GM18499 (cell line): ENCODE data around the gene PTPRN2.
"Not testable (repeated sequence)": the region's sequence is repeated elsewhere in the genome, so short reads cannot be mapped to it uniquely, and the experiment has no call there.

Experiments used
- ATAC-seq: cut with Tn5 transposase; IDR thresholded peaks from one replicate; pipeline ENCODE4 v1.9.1; 2021; ENCODE audit warnings: moderate number of reproducible peaks; ENCODE audit not compliant: insufficient read depth, unreplicated experiment

Gene PTPRN2

GRCh38 chr7:157568770-157569584 lies 1018.6 kb downstream of the PTPRN2 start:
- no peak for ATAC-seq

GRCh38 chr7:157568106-157568769 lies 1019.4 kb downstream of the PTPRN2 start:
- no peak for ATAC-seq

- no peak for ATAC-seq
Measured at GRCh38 chr7:157567666-157568065, 1020.0 kb downstream of the PTPRN2 start.

GRCh38 chr7:157566631-157567006 lies 1021.0 kb downstream of the PTPRN2 start:
- no peak for ATAC-seq

- no peak for ATAC-seq
Measured at GRCh38 chr7:157565981-157566630, 1021.5 kb downstream of the PTPRN2 start.

GRCh38 chr7:157565201-157565626 lies 1022.4 kb downstream of the PTPRN2 start:
- ATAC-seq, result no peak

GRCh38 chr7:157564517-157565177 lies 1023.0 kb downstream of the PTPRN2 start:
- ATAC-seq, result no peak

- not testable (repeated sequence) for ATAC-seq
Measured at GRCh38 chr7:157563467-157564135, 1024.0 kb downstream of the PTPRN2 start.

- ATAC-seq, result not testable (repeated sequence)
Measured at GRCh38 chr7:157562522-157563398, 1024.9 kb downstream of the PTPRN2 start.

GRCh38 chr7:157561816-157562410 lies 1025.7 kb downstream of the PTPRN2 start:
- ATAC-seq, result no peak

GRCh38 chr7:157561523-157561785 lies 1026.2 kb downstream of the PTPRN2 start:
- no peak for ATAC-seq

GRCh38 chr7:157560710-157561522 lies 1026.7 kb downstream of the PTPRN2 start:
- no peak for ATAC-seq

GRCh38 chr7:157560258-157560654 lies 1027.4 kb downstream of the PTPRN2 start:
- no peak for ATAC-seq

GRCh38 chr7:157559596-157560257 lies 1027.9 kb downstream of the PTPRN2 start:
- no peak for ATAC-seq

- no peak for ATAC-seq
Measured at GRCh38 chr7:157558875-157559595, 1028.6 kb downstream of the PTPRN2 start.

- ATAC-seq, result no peak
Measured at GRCh38 chr7:157558516-157558874, 1029.1 kb downstream of the PTPRN2 start.

GRCh38 chr7:157558061-157558460 lies 1029.6 kb downstream of the PTPRN2 start:
- no peak for ATAC-seq
